Renal cortex interstitium (tissue), 11 donors: ENCODE results near the gene EBF4. TPM values are rescaled to one million over a fixed set of nuclear protein-coding genes. Genes with fewer than 3 reads are reported as not detected.
"Not testable (repeated sequence)": the region's sequence is repeated elsewhere in the genome, so short reads cannot be mapped to it uniquely, and the experiment has no call there.

Experiments
- DNase-seq, 11 donors: peaks; one replicate each; pipeline ENCODE4 v3.0.0-alpha.2; 2013; ENCODE audit warnings: low read depth in 9 of 11, low spot score in 4 of 11; ENCODE audit errors: extremely low read depth in 1 of 11
- polyA plus RNA-seq, 3 donors: library from polyadenylated mRNA; unstranded; fragments of 120-200 nt; gene quantifications; one replicate each; pipeline ENCODE4 v1.2.1, GENCODE V29; 2013; ENCODE audit not compliant: insufficient read length in 3 of 3

The EBF4 gene
- polyA plus RNA-seq, 3 donors, result 24.6 to 45.7 (median 31.8) TPM

DNA sequence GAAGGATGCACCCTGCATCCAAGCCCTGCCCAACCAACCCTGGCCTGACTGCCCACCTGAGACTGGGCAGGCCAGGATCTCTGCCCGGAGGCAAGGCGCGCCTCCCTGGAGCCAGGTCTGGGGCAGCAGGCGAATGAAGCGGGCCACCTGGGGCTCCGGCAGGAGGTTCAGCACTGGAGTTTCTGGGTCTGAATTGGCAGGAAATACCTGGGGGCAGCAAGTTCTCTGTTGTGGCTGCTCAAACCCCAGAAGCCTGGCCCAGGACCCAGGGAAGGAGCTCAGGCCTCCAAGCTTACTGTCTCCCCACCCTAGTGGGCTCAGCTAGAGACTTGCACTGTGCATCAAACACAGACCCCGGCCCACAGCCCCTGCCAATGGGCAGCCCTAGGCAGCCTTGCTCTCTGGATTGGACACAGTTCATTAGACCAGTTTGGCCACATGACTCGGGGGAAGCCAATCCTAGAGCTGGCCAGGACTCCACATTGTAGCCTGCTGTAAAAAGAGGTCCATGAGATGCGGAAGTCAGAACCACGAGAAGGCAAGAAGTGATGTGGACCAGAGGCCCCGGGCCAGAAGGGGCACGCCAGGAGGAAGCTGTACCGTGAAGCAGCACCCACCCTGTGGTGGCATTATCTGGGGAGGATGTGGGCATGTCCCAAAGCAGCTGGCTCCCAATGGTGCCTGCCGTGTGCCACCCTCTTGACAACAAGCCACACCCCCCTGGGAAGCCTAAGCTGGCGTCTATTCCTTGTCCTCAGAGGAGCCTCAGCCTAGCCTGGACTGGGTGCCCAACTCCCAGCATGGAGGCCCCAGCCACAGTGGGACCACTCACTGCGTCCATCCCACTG, 104.8 kb downstream of the EBF4 start:
- no peak for DNase-seq

DNA sequence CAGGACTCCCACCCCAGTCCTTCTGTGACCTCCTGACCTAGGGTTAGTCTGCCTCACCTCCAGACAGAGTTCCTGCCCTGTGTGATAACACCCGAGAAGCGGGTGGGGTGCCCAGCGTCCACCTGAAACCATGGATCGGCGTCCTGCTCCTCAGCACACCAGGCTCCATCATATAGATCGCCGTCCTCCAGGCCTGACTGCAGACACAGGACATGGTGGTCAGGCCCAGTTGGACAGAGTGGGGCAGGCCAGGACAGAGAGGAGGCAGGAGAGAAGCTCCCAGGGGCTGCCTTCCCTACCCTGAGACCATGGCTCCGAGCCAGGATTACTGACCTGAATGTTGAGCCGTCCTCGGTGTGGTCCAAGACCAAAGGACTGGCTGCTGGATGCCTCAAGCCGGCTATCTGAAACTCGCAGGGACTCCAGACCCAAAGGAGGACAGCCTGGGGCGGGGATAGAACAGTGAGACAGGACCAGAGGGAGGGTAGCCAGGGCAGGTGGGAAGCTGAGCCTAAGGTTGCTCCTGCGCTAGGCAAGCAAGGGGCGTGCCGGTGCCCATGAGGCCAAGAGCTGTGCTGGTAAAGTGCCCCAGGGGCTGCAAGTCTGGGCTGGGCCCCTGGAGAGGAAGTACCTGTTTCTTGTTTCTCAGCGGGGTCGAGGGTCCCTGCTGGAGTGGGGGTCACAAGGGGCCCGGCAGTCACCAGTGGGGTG, 105.7 kb downstream of the EBF4 start:
- no peak for DNase-seq

DNA sequence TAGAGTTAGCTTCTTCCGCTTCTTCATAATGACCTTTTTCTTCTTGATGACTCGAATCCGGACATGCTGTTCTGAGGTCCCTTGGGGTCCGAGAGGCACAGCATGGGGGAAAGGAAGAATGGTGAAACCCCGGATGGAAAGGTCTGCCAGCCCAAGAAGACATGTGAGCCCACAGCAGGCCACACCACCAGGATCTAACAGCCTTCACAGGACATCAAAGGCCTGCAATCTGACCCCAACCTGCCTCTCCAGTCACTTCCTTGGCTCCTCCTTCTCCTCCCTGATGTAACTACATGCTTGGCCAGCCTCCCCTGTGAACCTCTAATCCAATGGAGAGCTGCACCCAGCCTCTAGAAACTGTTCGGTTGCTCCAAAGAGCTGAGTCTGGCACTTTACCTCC, 106.2 kb downstream of the EBF4 start:
- DNase-seq, result peak in 1 of 11 donors; percentile 47

DNA sequence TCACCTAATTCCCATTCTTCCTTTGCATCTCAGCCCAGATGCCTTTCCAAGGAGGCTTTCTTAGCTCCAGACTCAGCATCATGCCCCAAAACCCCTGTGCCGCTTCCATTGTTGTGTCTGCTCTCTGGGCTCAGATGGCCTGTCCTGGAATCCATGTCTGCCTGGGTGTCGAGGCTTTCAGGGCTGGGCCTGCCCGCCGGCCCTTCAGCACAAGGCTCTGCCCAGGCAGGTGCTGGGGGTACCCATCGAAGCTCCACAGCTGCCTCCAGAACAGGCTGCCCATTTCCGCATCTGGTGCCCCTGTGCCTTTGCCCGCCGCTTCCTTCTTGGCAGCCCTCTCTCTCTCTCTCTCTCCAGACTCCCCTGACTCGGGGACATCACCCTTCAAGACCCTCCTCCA, 106.7 kb downstream of the EBF4 start:
- no peak for DNase-seq

DNA sequence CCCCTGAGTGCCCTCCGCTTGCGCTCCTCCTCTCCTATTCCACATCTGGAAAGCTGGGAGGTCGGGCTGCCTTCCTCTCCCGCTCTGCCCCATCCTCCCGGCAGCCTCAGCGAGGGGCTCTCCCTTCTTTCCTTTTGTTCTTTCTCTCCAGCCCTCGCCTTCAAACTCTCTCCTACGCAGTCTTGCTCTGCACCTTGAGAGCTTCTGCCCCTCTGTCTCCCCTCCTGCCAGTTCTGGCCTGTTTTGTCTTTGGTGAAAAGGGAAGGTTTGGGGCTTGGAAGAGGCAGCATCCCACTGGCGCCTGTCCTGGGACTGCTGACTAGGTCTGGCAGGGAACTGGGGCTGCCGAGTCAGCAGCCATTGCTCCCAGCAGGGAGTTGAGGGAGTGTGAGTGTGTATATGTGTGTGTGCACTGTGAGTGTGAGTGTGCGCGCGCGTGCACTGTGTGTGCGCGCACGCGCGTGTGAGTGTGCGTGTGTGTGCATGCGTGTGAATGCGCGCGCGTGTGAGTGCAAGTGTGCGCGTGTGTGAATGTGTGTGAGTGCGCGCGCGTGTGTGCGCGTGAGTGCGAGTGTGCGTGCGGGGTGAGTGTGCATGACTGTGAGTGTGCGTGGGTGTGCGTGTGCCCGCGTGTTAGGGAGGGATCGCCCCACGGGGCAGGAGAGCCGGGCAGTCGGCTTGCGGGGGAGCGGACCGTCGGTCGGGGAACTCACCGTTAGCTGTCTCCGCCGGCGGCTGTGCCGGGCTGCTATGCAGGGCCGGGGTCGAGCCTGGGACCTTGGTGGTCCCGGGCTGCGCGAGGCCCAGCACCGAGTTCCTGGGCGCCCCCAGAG, 107.3 kb downstream of the EBF4 start:
- no peak for DNase-seq

DNA sequence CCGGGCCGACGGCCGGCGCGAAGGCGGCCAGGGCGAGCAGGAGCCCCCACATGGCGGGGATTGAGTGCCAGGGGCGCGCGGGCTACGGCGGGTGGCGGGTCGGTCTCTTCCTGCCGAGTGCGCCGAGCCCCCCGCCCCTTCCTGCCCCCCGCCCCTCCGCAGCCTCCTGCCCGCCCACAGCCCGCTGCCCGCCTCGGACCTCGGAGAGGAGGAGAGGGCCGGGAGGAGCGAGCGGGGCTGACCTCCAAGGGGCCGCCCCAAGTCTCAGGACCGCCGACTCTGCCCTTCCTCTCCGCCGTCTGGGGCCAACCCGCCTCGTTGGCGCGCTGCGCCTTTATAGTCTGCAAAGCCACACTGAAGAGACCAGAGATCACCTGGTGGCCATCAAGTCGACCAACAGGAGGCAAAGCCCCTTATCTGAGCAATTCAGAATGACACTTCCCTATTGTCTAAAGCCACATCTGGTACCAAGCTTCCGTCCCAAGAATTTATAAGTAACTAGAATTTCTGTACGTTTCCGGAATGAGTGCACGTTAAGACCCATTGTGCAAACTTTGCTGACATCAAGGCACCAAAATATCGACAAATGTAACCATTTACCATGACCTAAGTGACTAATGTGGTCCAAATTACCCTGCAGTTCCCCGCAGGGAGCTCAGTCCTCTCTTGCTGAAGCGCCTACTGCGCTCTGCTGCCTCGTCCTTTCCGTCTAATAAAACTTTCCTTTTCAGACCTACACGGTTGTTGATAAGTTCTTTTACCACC, 108.1 kb downstream of the EBF4 start, which contains the start of gene CPXM1:
TSS of gene CPXM1 (minus strand) at position 107 of the 765 bp plus-strand sequence. CDS start at position 52, 55 bp downstream.
- peak in 1 of 11 donors; percentile 52 for DNase-seq

DNA sequence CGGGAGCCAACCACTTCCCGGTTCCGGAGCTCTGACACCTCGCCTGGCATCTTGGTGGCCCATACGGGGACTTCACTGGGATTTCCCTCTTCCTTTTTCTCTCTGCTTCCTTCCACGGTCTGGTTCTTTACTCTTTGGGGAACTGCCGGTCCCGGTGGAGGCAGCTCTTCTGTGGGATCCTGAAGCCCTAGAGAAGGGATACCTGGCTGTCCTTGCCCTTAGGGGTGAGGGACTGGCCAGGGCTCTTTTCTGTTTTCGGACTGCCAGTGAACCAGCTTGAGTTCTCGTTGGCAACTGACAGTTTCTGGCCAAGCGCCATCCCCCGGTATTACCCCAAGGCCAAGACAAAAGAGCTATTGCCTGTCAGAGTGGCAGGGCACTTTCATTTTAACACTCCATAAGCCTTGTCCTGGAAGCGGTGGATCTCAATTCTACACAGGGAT, 108.7 kb downstream of the EBF4 start:
- no peak for DNase-seq

DNA sequence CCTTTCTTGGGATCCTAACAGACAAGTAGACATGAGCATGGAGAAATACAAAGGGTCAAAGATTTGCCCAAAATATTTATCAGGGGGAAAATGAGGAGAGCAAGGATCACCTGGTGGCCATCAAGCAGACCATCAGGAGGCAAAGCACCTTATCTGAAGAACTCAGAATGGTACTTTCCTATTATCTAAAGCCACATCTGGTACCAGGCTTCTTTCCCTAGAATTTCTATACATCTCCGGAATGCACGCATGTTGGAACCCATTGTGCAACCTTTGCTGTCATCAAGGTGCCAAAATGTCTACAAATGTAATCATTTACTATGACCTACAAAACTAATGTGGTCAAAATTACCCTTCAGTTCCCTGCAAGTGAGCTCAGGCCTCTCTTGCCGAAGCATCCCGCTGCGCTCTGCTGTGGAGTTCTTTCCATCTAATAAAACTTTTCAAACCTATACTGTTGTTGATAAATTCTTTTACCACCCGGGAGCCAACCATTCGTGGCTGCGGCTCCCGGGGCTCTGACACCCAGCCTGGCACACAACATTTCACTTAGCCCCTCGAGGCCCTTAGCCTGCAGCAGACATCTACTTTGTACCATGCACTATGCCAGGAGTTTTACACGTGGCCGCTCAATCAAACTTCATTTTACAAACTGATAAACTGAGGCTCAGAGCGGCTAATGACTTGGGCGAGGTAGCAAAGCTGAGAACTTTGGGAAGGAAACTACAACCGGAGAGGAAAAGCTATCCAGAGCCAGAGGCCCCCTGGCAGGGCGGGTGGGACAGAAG, 111.7 kb downstream of the EBF4 start:
- no peak for DNase-seq

DNA sequence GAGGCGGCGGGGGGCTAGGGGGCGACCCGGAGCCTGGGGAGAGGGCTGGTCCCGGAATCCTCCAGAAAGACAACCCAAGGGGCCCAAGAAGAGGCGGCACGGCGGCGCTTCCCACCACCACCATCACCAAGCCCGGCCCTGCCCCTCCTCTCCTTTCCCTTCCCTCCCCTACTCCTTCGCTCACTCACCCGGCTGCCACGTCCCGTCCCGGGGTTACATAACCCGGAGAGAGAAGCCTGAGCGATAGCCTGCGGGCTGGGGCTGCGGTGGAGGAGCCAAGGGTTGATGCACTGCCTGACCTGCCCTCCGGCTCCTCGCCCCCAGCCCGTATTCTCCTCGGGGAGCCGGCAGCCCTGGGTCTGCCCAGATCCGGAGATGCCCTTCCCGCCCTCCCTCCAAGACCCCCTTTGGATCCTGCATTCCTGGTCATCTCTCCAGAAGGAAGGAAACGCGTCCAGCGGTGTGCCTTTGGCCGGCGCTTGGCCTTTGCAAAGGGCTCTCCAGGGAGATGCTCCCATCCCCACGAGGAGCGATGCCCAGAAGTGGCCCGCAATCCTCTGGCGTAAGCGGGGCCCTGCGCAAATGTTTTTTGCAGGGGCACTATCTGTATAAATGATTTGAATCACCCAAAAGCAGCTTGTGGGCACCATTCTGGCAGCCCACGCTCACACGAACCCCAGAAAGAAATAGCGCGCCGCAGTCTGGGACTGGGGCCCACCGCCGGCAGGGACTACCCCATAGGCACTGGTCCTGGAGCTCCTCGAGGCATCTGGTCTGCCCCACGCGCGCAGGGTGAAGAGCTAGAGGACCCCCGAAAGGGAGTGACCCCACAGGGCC, 112.5 kb downstream of the EBF4 start:
- DNase-seq, result no peak

DNA sequence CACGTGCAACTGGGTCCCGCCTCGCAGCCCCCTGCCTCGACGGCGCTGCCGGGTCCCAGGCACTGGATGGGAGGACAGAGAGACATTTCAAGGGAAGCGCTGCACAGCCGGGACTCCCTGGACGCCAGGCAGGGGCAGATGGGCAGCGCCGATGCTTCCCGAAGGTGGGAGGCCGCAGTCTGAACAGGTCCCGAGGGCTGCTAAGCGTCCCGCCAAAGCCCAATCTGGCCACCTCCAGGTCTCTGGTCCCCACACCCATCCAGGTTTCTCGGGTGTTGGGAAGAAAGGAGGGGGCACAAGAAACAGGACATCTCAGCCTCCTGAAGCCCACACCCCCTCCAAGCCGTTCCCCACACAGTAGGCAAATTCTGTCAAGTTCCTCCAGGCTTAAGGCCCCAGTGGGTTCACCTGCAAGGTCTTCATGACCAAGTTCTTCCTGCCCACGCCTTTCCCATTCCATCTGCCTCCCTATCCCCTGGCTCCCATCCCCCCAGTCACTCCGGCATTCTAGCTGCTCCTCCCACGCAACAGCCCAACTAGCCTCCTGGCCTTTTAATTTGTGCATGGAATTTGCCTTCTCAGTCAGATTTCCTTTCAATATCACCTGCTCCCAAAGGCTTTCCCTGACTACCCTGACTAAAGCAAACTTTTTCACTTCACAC, 113.2 kb downstream of the EBF4 start:
- DNase-seq, result peak in 2 of 11 donors; percentile 59 to 67

DNA sequence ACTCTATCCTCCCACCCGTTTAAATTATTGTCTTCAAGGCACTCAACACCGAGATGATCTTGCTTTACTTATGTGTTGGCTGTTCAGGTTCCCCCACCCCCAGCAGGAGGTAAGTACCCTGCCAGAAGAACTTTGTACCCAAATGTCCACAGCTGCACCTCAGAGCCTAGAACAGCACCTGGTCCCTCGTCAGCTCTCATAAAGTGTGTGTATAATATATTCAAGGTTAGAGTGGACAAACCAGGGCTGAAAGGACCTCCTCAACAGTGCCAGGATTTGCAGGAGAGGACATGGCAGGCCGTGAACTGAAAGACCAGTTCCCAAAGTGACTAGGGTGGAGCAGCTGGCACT, 113.7 kb downstream of the EBF4 start:
- no peak for DNase-seq

DNA sequence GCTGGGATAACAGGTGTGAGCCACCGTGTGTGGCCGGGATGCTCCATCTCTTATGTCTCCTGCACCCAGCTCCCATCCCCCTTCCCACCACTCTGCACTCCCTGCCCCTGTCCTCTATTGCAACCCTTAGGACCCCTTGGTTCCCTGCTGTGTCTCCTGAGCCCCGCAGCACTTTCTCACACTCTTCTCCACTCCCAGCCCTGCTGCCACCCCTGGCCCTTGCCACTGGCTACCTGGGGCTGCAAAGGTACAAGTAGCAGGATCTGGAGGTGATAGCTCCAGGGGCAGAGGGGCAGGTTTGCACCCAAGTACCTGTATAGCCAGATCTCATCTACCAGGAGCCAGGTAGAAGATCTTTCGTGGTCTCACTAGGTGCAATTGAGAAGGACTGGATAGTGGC, 114.4 kb downstream of the EBF4 start:
- DNase-seq, result no peak

DNA sequence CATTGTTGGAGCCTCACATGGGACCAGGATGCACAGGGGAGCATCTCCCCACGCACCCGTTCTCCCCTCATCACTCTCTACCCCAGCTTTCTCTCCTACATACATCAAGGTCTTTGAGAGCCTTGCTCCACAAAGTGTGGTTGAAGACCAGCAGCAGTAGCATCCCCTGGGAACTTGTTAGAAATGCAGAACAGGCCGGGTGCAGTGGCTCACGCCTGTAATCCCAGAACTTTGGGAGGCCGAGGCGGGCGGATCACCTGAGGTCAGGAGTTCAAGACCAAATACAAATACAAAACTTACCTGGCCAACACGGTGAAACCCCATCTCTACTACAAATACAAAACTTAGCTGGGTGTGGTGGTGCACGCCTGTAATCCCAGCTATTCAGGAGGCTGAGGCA, 115.3 kb downstream of the EBF4 start:
- DNase-seq, result not testable (repeated sequence)

DNA sequence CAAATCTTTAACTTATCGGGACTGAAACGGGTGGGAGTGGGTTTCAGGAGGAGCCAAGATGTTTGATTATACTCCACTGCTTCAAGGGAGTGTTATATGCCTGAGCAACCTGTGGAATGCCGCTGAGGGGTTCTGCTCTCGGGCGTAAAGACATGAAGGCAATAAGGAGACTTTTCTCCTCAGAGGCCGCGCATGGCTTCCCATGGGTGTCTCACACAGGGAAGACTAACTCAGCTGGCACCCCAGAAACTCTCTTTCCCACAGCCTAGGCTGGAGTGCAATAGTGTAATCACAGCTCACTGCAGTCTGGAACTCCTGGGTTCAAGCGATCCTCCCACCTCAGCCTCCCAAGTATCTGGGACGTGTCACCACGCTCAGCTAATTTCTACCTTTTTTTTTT, 117.1 kb downstream of the EBF4 start:
- no peak for DNase-seq
